Smooth muscle cell (in vitro differentiated cells): Measurements from ENCODE around the gene FBLN1. TPM values are rescaled to one million over a fixed set of nuclear protein-coding genes. Genes with fewer than 3 reads are reported as not detected.

ENCODE experiments used
- DNase-seq: peaks from one replicate; lab custom pipeline; 2025; ENCODE audit not compliant: unreplicated experiment; lab: John Stamatoyannopoulos, UW
- H2AFZ ChIP-seq: fragments of 200-600 bp; sonication (generic); 2 replicates; pipeline ENCODE4 v1.6.0; 2016; ENCODE audit warnings: antibody characterized with exemption, low read depth, mild to moderate bottlenecking
- H3F3A ChIP-seq: fragments of 200-600 bp; sonication (generic); 2 replicates; pipeline ENCODE4 v1.6.0; 2017; ENCODE audit warnings: antibody characterized with exemption, low read depth
- H3K27ac ChIP-seq: fragments of 200-600 bp; sonication (generic); 2 replicates; pipeline ENCODE4 v1.5.1; 2016; ENCODE audit warnings: low read depth, mild to moderate bottlenecking
- H3K27me3 ChIP-seq: fragments of 200-600 bp; sonication (generic); 2 replicates; pipeline ENCODE4 v1.6.1; 2016; ENCODE audit warnings: low read depth, mild to moderate bottlenecking
- H3K36me3 ChIP-seq: fragments of 200-600 bp; sonication (generic); 2 replicates; pipeline ENCODE4 v1.5.1; 2016; ENCODE audit warnings: low read depth
- H3K4me1 ChIP-seq: fragments of 200-600 bp; sonication (generic); 2 replicates; pipeline ENCODE4 v1.5.1; 2016; ENCODE audit warnings: low read depth
- H3K4me2 ChIP-seq: fragments of 200-600 bp; sonication (generic); 2 replicates; pipeline ENCODE4 v1.6.0; 2016; ENCODE audit warnings: mild to moderate bottlenecking
- H3K4me3 ChIP-seq: fragments of 200-600 bp; sonication (generic); 2 replicates; pipeline ENCODE4 v1.5.1; 2016; ENCODE audit warnings: mild to moderate bottlenecking
- H3K79me2 ChIP-seq: fragments of 200-600 bp; sonication (generic); 2 replicates; pipeline ENCODE4 v1.6.0; 2016; ENCODE audit warnings: low read depth, mild to moderate bottlenecking
- H3K9ac ChIP-seq: fragments of 200-600 bp; sonication (generic); 2 replicates; pipeline ENCODE4 v1.6.0; 2016; ENCODE audit warnings: low read depth
- H3K9me3 ChIP-seq: fragments of 200-600 bp; sonication (generic); replicated peaks from 2 replicates; pipeline ENCODE4 v1.5.1; 2016; ENCODE audit warnings: low read depth
- H4K20me1 ChIP-seq: fragments of 200-600 bp; sonication (generic); 2 replicates; pipeline ENCODE4 v1.6.0; 2016; ENCODE audit warnings: low read depth
- CTCF ChIP-seq: fragments of 200-600 bp; sonication (generic); IDR thresholded peaks from 2 replicates; pipeline ENCODE4 v1.5.1; 2017; ENCODE audit warnings: borderline replicate concordance, mild to moderate bottlenecking, antibody characterized with exemption; ENCODE audit not compliant: insufficient read depth, poor library complexity, severe bottlenecking
- WGBS: methylation state at CpG from one replicate; pipeline ENCODE4 v1.1.7; 2016; ENCODE audit warnings: low lambda C conversion rate; 5-methylcytosine and 5-hydroxymethylcytosine counted together
- polyA plus RNA-seq: library from polyadenylated mRNA; unstranded; fragments of >200 nt; fragmentation: Nextera tagmentation; extraction: Ambion mirVana; gene quantifications from 2 replicates; pipeline ENCODE4 v1.2.1, GENCODE V29; 2016
- total RNA-seq: library from RNA; depleted of rRNA; stranded (reverse); fragments of >200 nt; gene quantifications from 2 replicates; pipeline ENCODE4 v1.2.3, GENCODE V29; 2014

The FBLN1 gene
- total and polyA plus RNA-seq, 2 experiments from 2014 or later: 90.9 to 296 TPM

DNA sequence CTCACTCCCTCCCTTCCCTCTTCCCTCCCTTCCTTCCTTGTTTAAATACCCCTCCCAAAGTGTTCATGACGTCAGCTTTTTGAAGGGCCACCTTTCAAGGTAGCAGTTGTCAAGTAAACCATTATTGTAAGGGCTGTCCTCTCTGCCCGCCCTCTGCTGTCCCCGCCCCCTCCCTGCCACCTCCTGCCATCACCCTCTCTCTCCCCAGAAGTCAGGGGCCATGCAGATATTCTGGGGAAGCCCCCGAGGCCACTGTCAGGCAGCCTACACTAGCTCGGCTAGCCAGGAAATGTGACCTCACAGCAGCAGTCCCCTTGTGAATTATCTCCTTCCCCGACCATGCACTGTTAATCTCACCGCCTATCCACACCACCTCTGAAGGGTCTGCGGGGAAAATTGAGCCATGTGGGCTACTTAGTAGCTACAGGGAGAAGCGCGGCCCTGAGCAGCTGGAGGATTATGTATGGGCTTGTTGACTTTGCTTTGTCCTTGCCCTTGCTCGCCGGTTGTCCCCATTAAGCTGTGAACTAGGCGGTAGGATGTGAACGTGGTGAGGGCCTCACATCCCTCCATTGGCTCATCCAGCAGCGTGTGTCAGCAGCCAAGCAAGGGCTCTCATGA lies 126.9 kb downstream of the FBLN1 start:
- no peak overlapping the region for H3K4me3 ChIP-seq
- H2AFZ ChIP-seq: no peak overlapping the region
- H3F3A ChIP-seq: no peaks in the 10 kb centered on the region
- no peaks in the 10 kb centered on the region for H3K4me1 ChIP-seq
- no peak overlapping the region for H3K4me2 ChIP-seq
- TF ChIP-seq CTCF: no peak
- no peak for DNase-seq
- no peaks in the 10 kb centered on the region for H3K27me3 ChIP-seq
- no peaks in the 10 kb centered on the region for H3K36me3 ChIP-seq
- H4K20me1 ChIP-seq: no peaks in the 10 kb centered on the region
- no peaks in the 10 kb centered on the region for H3K79me2 ChIP-seq
- no peak overlapping the region for H3K27ac ChIP-seq
- no peak overlapping the region for H3K9ac ChIP-seq
- no peaks in the 10 kb centered on the region for H3K9me3 ChIP-seq
- 36% methylated on average over 13 of the region's 15 CpGs for WGBS

GRCh38 chr22:45630436-45630835 lies 127.8 kb downstream of the FBLN1 start:
- no peak for DNase-seq
- Histone ChIP-seq H3K4me1 (no peaks in the 10 kb centered on the region), H3K27me3 (no peaks in the 10 kb centered on the region), H4K20me1 (no peaks in the 10 kb centered on the region), H3K36me3 (no peaks in the 10 kb centered on the region), H2AFZ (no peak overlapping the region), H3K79me2 (no peaks in the 10 kb centered on the region), H3F3A (no peaks in the 10 kb centered on the region), H3K9me3 (no peaks in the 10 kb centered on the region), H3K27ac (no peak overlapping the region), H3K9ac (no peak overlapping the region), H3K4me2 (no peak overlapping the region), H3K4me3 (no peak overlapping the region)
- 94% methylated on average over 15 of the region's 15 CpGs for WGBS
- no peak for TF ChIP-seq CTCF

- Histone ChIP-seq H3K36me3 (no peaks in the 10 kb centered on the region), H3K9ac (no peak overlapping the region), H3K4me1 (no peaks in the 10 kb centered on the region), H3K27ac (no peak overlapping the region), H3K9me3 (no peaks in the 10 kb centered on the region), H3F3A (no peaks in the 10 kb centered on the region), H3K27me3 (no peaks in the 10 kb centered on the region), H2AFZ (no peak overlapping the region), H3K4me2 (no peak overlapping the region), H3K79me2 (no peaks in the 10 kb centered on the region), H3K4me3 (no peak overlapping the region), H4K20me1 (no peaks in the 10 kb centered on the region)
- 55% methylated on average over 12 of the region's 12 CpGs for WGBS
- TF ChIP-seq CTCF: no peak
- DNase-seq: no peak
Measured at GRCh38 chr22:45631140-45631840, 128.6 kb downstream of the FBLN1 start.
